Stimulated activated CD8-positive, alpha-beta memory T cell treated with anti-CD3 and anti-CD28 coated beads, Interleukin-4, amount 100 ng/mL, for 4 hours (primary cell): ENCODE measurements around the gene NOS3.
A peak's percentile ranks its signal among the peaks of the same experiment; 100 is the strongest.
"Not testable (repeated sequence)": the region's sequence is repeated elsewhere in the genome, so short reads cannot be mapped to it uniquely, and the experiment has no call there.

Experiments
- DNase-seq, 2 donors: peaks; one replicate each; pipeline ENCODE4 v3.0.0-alpha.2; 2020; ENCODE audit warnings: low read depth in 2 of 2, low spot score in 1 of 2

The NOS3 gene

GRCh38 chr7:150998341-150998740, 7.5 kb downstream of the NOS3 start:
- no peak for DNase-seq

DNA sequence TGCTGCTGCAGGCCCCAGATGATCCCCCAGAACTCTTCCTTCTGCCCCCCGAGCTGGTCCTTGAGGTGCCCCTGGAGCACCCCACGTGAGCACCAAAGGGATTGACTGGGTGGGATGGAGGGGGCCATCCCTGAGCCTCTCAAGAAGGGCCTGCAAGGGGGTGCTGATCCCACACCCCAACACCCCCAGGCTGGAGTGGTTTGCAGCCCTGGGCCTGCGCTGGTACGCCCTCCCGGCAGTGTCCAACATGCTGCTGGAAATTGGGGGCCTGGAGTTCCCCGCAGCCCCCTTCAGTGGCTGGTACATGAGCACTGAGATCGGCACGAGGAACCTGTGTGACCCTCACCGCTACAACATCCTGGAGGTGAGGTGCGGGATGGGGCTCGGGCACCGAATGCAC, 8.2 kb downstream of the NOS3 start:
- no peak for DNase-seq

- no peak for DNase-seq
Observed at GRCh38 chr7:150999497-151000230, 8.8 kb downstream of the NOS3 start.

- no peak for DNase-seq
Observed at GRCh38 chr7:151000897-151001495, 10.2 kb downstream of the NOS3 start.

- DNase-seq, result no peak
Observed at GRCh38 chr7:151001546-151001945, 10.7 kb downstream of the NOS3 start.

DNA sequence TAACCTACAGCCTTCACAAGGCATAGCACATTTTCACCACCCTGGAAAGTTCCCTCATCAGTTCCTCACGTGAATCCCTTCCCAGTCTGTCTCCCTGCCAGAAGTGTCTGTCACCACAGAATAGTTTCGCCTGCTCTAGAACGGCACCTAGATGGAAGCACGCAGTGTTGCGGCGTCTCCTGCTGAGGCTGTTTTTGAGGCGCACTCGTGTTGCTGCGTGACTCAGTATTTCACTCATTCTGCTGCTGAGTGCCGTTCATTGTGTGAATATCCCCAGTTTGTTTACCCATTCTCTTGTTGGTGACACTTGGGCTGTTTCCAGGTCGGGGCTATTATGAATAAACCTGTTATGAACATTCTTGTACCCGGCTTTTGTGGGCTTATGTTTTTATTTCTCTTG, 12.8 kb downstream of the NOS3 start:
- DNase-seq, result no peak

DNA sequence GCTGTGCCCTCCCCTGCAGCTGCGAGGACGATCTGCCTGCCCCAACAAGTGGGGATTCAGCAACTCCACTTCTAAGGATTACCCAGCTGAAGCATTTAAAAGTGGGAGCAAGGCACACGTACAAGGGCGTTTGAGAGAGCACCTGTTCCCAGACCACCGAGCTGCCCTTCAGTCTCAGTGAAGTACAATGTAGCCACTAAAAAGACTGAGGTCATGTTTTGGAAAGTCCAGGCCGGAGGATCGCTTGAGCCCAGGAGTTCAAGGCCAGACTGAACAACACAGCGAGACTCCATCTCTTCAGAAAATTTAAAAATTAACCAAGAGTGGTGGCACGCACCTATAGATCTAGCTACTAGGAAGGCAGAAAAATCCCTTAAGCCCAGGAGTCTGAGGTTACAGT, 14.7 kb downstream of the NOS3 start:
- DNase-seq, result no peak

DNA sequence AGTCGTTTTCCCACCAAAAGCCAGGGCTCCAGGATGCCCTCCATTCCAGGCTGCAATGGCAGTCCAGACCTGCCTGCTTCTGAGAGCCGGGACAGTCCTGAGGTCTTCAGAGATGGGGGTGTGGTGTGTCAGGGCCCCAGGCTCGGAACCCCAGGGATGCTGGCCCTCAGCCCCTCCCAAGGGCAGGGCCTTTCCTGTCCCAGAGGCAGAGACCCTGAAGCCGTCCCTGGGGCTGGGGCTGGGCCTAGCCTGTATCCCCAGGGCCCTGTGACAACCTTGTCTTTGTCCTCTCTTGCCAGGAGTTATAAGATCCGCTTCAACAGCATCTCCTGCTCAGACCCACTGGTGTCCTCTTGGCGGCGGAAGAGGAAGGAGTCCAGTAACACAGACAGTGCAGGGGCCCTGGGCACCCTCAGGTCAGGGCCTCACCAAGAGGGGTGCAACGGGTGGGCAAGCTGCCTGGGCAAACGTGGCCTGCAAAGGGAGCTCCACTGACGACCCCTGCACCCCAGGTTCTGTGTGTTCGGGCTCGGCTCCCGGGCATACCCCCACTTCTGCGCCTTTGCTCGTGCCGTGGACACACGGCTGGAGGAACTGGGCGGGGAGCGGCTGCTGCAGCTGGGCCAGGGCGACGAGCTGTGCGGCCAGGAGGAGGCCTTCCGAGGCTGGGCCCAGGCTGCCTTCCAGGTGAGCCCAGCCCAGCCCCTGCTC, 15.9 kb downstream of the NOS3 start:
- no peak for DNase-seq

DNA sequence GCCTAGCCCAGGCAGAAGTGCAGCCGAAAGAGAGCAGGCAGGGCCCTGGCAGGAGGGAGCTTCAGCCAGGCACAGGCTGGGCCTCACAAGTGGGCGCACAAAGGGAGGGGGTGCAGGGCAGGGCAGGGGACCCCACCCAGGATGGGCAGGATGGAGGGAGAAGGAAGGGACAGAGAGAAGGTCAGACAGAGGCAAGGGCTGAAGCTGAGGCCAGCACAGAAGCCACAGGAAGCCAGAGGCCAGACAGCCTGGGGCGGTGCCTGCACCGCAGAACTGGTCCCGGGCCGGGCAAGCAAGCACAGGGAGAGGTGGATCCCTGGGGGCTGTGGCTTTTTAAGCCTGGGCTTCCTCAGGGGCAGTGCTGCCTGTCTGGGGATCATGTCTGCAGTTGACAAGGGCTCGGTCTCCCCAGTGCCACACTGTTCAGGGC, 16.7 kb downstream of the NOS3 start:
- DNase-seq, result no peak

GRCh38 chr7:151008143-151008510, 17.3 kb downstream of the NOS3 start:
- DNase-seq, result no peak

GRCh38 chr7:151008511-151009323, 17.9 kb downstream of the NOS3 start:
- DNase-seq, result peak; percentile 51 to 62

GRCh38 chr7:151009327-151010036, 18.7 kb downstream of the NOS3 start:
- no peak for DNase-seq

DNA sequence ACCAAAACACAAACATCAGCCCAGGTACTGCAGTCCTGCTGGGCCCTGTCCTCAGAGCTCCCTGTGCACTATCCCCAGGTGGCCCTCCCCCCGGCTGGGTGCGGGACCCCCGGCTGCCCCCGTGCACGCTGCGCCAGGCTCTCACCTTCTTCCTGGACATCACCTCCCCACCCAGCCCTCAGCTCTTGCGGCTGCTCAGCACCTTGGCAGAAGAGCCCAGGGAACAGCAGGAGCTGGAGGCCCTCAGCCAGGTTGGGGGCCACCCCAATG, 19.2 kb downstream of the NOS3 start:
- no peak for DNase-seq

DNA sequence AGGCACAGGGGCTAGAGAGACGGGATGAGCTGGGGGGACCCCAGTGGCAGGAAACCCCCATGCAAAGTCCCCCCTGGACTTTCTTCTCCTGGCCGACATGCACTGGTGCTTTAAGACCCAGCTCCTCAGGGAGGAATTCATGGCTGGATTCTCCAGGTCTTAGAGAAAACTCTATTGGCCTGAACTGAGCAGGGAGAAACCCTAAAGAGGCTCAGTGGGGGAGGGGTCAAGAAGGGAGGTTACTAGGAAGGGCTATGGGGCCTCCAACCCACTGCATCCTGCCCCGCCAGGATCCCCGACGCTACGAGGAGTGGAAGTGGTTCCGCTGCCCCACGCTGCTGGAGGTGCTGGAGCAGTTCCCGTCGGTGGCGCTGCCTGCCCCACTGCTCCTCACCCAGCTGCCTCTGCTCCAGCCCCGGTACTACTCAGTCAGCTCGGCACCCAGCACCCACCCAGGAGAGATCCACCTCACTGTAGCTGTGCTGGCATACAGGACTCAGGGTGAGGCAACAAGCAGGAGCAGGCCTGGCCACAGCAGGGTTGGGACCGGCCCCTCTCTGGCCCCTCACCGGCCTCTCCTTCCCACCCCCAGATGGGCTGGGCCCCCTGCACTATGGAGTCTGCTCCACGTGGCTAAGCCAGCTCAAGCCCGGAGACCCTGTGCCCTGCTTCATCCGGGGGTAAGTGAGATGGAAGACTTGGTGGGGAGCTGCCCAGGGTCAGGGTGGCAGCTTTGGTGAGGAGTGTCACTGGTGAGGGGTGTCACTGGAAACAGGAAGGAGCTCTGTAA, 19.7 kb downstream of the NOS3 start:
- DNase-seq, result no peak

- DNase-seq, result no peak
Observed at GRCh38 chr7:151011097-151011409, 20.2 kb downstream of the NOS3 start.

DNA sequence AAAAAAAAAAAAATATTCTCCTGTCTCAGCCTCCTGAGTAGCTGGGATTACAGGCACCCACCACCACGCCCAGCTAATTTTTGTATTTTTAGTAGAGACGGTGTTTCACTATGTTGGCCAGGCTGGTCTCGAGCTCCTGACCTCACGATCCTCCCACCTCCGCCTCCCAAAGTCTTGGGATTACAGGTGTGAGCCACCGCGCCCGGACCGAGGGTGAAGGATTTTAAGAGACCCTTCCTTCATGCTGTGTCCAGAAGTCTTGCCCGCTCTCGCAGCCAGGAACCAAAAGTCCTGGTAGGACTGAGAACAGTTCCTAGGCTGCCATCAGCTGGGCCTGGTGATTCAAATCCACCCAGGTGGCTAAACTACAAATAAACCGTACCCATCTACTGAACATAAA, 20.8 kb downstream of the NOS3 start:
- not testable (repeated sequence) for DNase-seq

GRCh38 chr7:151012031-151012692, 21.3 kb downstream of the NOS3 start:
- no peak for DNase-seq

GRCh38 chr7:151012911-151013347, 22.1 kb downstream of the NOS3 start:
- DNase-seq, result no peak

DNA sequence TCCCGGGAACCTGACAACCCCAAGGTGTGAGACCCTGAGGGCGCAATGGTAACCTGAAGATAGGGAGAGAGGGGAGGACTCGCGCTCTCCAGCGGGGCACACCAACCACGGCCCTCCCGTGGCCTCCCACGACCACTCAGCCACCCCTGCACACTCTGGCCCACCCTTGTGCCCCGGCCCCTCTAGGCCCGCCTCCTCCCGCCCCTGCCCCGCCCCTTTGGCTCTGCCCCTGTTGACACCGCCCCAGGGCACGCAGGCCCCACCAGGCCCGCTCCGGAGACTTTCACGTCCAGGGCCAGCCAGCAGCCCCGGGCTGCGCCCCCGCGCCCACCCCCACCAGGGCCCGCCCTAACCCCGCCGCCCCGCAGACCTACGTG, 22.5 kb downstream of the NOS3 start:
- no peak for DNase-seq
